Uterus (tissue), 2 donors: ENCODE measurements around the gene MRPS25.

Experiments used
- POLR2A ChIP-seq, 2 donors: fragments of 450-650 bp; IDR thresholded peaks; one replicate each; pipeline ENCODE4 v1.6.1; 2016; ENCODE audit warnings: antibody characterized with exemption in 2 of 2, mild to moderate bottlenecking in 1 of 2, moderate library complexity in 1 of 2
- TF ChIP-seq, protein P1 (sequence below), 4 experiments: fragments of 200-600 bp in 2 of 4; fragments of 450-650 bp in 2 of 4; sonication (generic) in 2 of 4; IDR thresholded peaks; one replicate each; pipeline ENCODE4 v1.5.1; 2016 to 2019; ENCODE audit warnings: antibody characterized with exemption in 4 of 4, mild to moderate bottlenecking in 2 of 4, moderate library complexity in 1 of 4

DNA sequence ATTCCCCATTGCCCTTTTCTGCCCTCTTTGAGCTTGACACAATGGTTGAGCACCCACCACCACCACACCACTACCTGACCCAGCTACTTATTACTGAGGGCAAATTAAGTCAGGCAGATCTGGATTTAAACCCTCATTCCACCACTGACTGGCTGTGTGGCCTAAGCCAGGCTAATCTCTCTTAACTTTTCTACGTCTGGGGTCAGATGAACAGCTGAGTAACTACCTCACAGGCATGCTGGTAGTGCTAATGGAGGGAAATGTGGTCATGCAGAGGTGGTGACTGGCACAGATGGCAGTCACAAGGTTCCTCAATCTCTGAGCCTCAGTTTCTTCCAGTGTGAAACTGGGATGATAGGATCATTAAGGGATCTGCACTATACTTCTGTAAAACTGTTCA, 4.3 kb upstream of the MRPS25 start:
- TF ChIP-seq, protein P1, sequence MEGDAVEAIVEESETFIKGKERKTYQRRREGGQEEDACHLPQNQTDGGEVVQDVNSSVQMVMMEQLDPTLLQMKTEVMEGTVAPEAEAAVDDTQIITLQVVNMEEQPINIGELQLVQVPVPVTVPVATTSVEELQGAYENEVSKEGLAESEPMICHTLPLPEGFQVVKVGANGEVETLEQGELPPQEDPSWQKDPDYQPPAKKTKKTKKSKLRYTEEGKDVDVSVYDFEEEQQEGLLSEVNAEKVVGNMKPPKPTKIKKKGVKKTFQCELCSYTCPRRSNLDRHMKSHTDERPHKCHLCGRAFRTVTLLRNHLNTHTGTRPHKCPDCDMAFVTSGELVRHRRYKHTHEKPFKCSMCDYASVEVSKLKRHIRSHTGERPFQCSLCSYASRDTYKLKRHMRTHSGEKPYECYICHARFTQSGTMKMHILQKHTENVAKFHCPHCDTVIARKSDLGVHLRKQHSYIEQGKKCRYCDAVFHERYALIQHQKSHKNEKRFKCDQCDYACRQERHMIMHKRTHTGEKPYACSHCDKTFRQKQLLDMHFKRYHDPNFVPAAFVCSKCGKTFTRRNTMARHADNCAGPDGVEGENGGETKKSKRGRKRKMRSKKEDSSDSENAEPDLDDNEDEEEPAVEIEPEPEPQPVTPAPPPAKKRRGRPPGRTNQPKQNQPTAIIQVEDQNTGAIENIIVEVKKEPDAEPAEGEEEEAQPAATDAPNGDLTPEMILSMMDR (IDR thresholded peaks at IDR 0.05), result no peak
- no peak for TF ChIP-seq POLR2A (IDR thresholded peaks at IDR 0.05)
